A549 (cell line): ENCODE results near the gene LGMN. TPM values are rescaled to one million over a fixed set of nuclear protein-coding genes. Genes with fewer than 3 reads are reported as not detected.

Experiments
- ATAC-seq, 2 experiments: fragments of 200-7000 bp in 1 of 2; fragments of >200 bp in 1 of 2; cut with Nextera tagmentation in 1 of 2; cut with Tn5 transposase in 1 of 2; 3 replicates each; pipeline versions ENCODE4 v1.8.0 to v1.9.1; 2018 to 2020; ENCODE audit warnings: mild to moderate bottlenecking in 1 of 2, moderate library complexity in 1 of 2
- CTCF ChIA-PET: fragments of 300-600 bp; sonication (Branson Sonifier 250); formaldehyde crosslinking; extraction: SDS; loops from one replicate; lab custom pipeline; 2021; ENCODE audit warnings: antibody characterized with exemption, inconsistent platforms; lab: Yijun Ruan, JAX
- POLR2A ChIA-PET: fragments of 350-600 bp; formaldehyde crosslinking; extraction: SDS; loops from one replicate; lab custom pipeline; 2021; ENCODE audit warnings: antibody characterized with exemption, inconsistent platforms; lab: Yijun Ruan, JAX
- DNase-seq, 2 experiments: peaks; one replicate each; pipeline versions ENCODE4 v3.0.0 to v3.0.0-alpha.2; 2011 to 2016; ENCODE audit warnings: low read depth in 1 of 2, low spot score in 1 of 2
- FAIRE-seq: peaks from 2 replicates; lab custom pipeline; 2011; peaks lifted over from hg19 to GRCh38; lab: Jason Lieb, UNC
- H3K27ac ChIP-seq, 2 experiments: fragments of >200 bp; sonication (Bioruptor Twin); formaldehyde crosslinking; 3 replicates each; pipeline ENCODE4 v1.5.1; 2016 to 2017
- H3K4me1 ChIP-seq: fragments of >200 bp; sonication (Bioruptor Twin); formaldehyde crosslinking; 3 replicates; pipeline ENCODE4 v1.6.1; 2016
- H3K4me2 ChIP-seq: fragments of >200 bp; sonication (Bioruptor Twin); formaldehyde crosslinking; 3 replicates; pipeline ENCODE4 v1.6.1; 2016
- H3K4me3 ChIP-seq: fragments of >200 bp; sonication (Bioruptor Twin); formaldehyde crosslinking; 3 replicates; pipeline ENCODE4 v1.5.1; 2016
- H3K9me3 ChIP-seq: fragments of >200 bp; sonication (Bioruptor Twin); formaldehyde crosslinking; 3 replicates; pipeline ENCODE4 v1.6.1; 2016
- BCL3 ChIP-seq: fragments of >200 bp; sonication (Bioruptor Twin); formaldehyde crosslinking; IDR thresholded peaks from 3 replicates; pipeline ENCODE4 v1.6.1; 2016
- CBX8 ChIP-seq: fragments of 200-600 bp; sonication (generic); IDR thresholded peaks from 2 replicates; pipeline ENCODE4 v1.6.1; 2016
- CHD2 ChIP-seq: fragments of 150-350 bp; IDR thresholded peaks from 2 replicates; pipeline ENCODE4 v1.6.1; 2014; ENCODE audit warnings: low read length; ENCODE audit not compliant: partially characterized antibody
- EHF ChIP-seq: fragments of 250-450 bp; sonication (Bioruptor Pico); IDR thresholded peaks from 2 replicates; pipeline ENCODE4 v1.5.0; 2020; ENCODE audit warnings: mild to moderate bottlenecking
- EHMT2 ChIP-seq: fragments of 200-600 bp; sonication (generic); IDR thresholded peaks from 2 replicates; pipeline ENCODE4 v1.6.1; 2016; ENCODE audit warnings: antibody characterized with exemption, low read depth, mild to moderate bottlenecking, moderate library complexity
- ESRRA ChIP-seq: fragments of 150-350 bp; IDR thresholded peaks from 2 replicates; pipeline ENCODE4 v1.6.1; 2014; ENCODE audit warnings: mild to moderate bottlenecking, low read length, borderline replicate concordance
- FOSB ChIP-seq: fragments of 250-450 bp; sonication (Bioruptor Pico); IDR thresholded peaks from 2 replicates; pipeline ENCODE4 v1.5.0; 2020; ENCODE audit warnings: mild to moderate bottlenecking, moderate library complexity
- GATA3 ChIP-seq: IDR thresholded peaks from 2 replicates; pipeline ENCODE4 v1.6.1; 2012; ENCODE audit warnings: borderline replicate concordance
- HOXB13 ChIP-seq: fragments of 250-450 bp; sonication (Bioruptor Pico); IDR thresholded peaks from 2 replicates; pipeline ENCODE4 v1.5.0; 2020; ENCODE audit warnings: low read depth, mild to moderate bottlenecking, moderate library complexity
- JUN ChIP-seq, 2 experiments: fragments of >200 bp; sonication (Bioruptor Twin); formaldehyde crosslinking; IDR thresholded peaks; 2 replicates in 1 of 2; 3 replicates in 1 of 2; pipeline ENCODE4 v1.6.1; 2016 to 2017
- MAZ ChIP-seq: fragments of 150-350 bp; IDR thresholded peaks from 2 replicates; pipeline ENCODE4 v1.6.1; 2014; ENCODE audit warnings: antibody characterized with exemption, low read depth, low read length, borderline replicate concordance
- MYC ChIP-seq: IDR thresholded peaks from 2 replicates; pipeline ENCODE4 v1.6.1; 2012; ENCODE audit warnings: mild to moderate bottlenecking, inconsistent platforms, low read length, improper control_type of control experiment, borderline replicate concordance
- POLR2A ChIP-seq: IDR thresholded peaks from 2 replicates; pipeline ENCODE4 v1.6.1; 2012; ENCODE audit warnings: mild to moderate bottlenecking, low read length
- POLR2AphosphoS2 ChIP-seq: conservative IDR thresholded peaks from 2 replicates; pipeline ENCODE4 v1.6.1; 2012; ENCODE audit warnings: low read length, improper control_type of control experiment, inconsistent platforms
- RARB ChIP-seq: fragments of 250-450 bp; sonication (Bioruptor Pico); IDR thresholded peaks from 2 replicates; pipeline ENCODE4 v1.8.0; 2021; ENCODE audit warnings: mild to moderate bottlenecking, moderate library complexity
- RNF2 ChIP-seq: fragments of 200-600 bp; sonication (generic); IDR thresholded peaks from 2 replicates; pipeline ENCODE4 v1.6.1; 2016; ENCODE audit warnings: low read depth, mild to moderate bottlenecking, antibody characterized with exemption, moderate library complexity, borderline replicate concordance
- SREBF2 ChIP-seq: fragments of 450-650 bp; IDR thresholded peaks from 2 replicates; pipeline ENCODE4 v1.6.1; 2014; ENCODE audit warnings: mild to moderate bottlenecking, moderate library complexity
- TFCP2L1 ChIP-seq: fragments of 250-450 bp; sonication (Bioruptor Pico); IDR thresholded peaks from 2 replicates; pipeline ENCODE4 v1.5.0; 2021; ENCODE audit warnings: mild to moderate bottlenecking
- TP53 ChIP-seq: fragments of 250-450 bp; sonication (Bioruptor Pico); IDR thresholded peaks from 2 replicates; pipeline ENCODE4 v1.5.0; 2021; ENCODE audit warnings: mild to moderate bottlenecking, moderate library complexity
- ZC3H11A ChIP-seq: fragments of 450-650 bp; IDR thresholded peaks from 2 replicates; pipeline ENCODE4 v1.6.1; 2014; ENCODE audit warnings: antibody characterized with exemption, mild to moderate bottlenecking
- ZFP36 ChIP-seq: fragments of 450-650 bp; IDR thresholded peaks from 2 replicates; pipeline ENCODE4 v1.6.1; 2014; ENCODE audit warnings: borderline replicate concordance; ENCODE audit not compliant: partially characterized antibody
- WGBS: methylation state at CpG from one replicate; pipeline ENCODE4 v1.1.6; 2017; ENCODE audit errors: missing lambda C conversion rate; 5-methylcytosine and 5-hydroxymethylcytosine counted together
- polyA plus RNA-seq, 4 experiments: library from polyadenylated mRNA; depleted of rRNA in 3 of 4; stranded (reverse); fragments of >200 nt; fragmentation: RNase III in 1 of 4; extraction: RNeasy Plus Mini Kit Qiagen cat#74134 plus additional on column Dnase treatment in 1 of 4; gene quantifications; 2 replicates in 3 of 4; 3 replicates in 1 of 4; pipeline ENCODE4 v1.2.3, GENCODE V29; 2011 to 2017
- TF ChIP-seq, protein P1 (sequence below): fragments of 250-450 bp; sonication (Bioruptor Pico); IDR thresholded peaks from 2 replicates; pipeline ENCODE4 v1.5.0; 2020; ENCODE audit warnings: low read depth, mild to moderate bottlenecking, moderate library complexity
- TF ChIP-seq, protein P2 (sequence below): IDR thresholded peaks from 2 replicates; pipeline ENCODE4 v1.6.1; 2012; ENCODE audit warnings: low read depth, borderline replicate concordance
- TF ChIP-seq, protein P3 (sequence below): fragments of >200 bp; sonication (Bioruptor Twin); formaldehyde crosslinking; IDR thresholded peaks from 2 replicates; pipeline ENCODE4 v1.6.1; 2016
- TF ChIP-seq, protein P4 (sequence below): fragments of 150-350 bp; IDR thresholded peaks from 2 replicates; pipeline ENCODE4 v1.6.1; 2014; ENCODE audit warnings: low read depth, mild to moderate bottlenecking, low read length

The LGMN gene
- polyA plus RNA-seq, 2 of the 4 experiments (the other 2 are of a cell fraction): 70.4 to 106 TPM

DNA sequence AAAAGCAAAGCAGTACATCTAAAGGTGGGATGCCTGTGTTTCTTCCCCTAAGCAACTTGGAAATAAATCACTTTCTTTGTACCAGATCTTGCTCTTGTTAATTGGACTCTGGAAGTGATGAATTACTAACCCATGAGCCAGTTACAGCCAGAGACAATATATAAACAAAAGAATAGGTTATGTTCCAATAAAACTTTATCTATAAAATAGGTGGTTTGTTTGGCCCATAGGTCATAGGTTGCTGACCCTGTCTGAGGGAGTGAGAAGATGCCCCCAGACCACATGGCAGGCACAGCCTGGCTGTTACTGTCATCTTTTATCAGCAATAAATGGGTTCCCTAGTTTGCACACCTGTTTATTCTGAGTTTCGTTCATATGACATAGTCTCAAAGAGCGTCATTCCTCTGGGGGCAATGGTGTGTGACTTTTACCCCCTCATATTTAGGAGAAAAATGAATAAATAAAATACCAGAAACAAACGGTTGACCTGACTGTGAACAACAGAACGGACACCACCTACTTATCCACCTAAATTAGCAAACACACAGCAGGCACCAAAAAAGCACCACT, 10.7 kb downstream of the LGMN start:
- TF ChIP-seq BCL3: no peak
- TF ChIP-seq, protein P1, sequence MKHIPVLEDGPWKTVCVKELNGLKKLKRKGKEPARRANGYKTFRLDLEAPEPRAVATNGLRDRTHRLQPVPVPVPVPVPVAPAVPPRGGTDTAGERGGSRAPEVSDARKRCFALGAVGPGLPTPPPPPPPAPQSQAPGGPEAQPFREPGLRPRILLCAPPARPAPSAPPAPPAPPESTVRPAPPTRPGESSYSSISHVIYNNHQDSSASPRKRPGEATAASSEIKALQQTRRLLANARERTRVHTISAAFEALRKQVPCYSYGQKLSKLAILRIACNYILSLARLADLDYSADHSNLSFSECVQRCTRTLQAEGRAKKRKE (CRISPR knock-in tag): no peak
- TF ChIP-seq EHMT2: no peak
- no peak for TF ChIP-seq SREBF2
- TF ChIP-seq, protein P2, sequence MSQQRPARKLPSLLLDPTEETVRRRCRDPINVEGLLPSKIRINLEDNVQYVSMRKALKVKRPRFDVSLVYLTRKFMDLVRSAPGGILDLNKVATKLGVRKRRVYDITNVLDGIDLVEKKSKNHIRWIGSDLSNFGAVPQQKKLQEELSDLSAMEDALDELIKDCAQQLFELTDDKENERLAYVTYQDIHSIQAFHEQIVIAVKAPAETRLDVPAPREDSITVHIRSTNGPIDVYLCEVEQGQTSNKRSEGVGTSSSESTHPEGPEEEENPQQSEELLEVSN: no peak
- no peak for TF ChIP-seq ZC3H11A
- TF ChIP-seq, protein P3, sequence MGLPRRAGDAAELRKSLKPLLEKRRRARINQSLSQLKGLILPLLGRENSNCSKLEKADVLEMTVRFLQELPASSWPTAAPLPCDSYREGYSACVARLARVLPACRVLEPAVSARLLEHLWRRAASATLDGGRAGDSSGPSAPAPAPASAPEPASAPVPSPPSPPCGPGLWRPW: no peak
- no peak for TF ChIP-seq EHF (CRISPR knock-in tag)
- no peak for TF ChIP-seq TFCP2L1 (CRISPR knock-in tag)
- TF ChIP-seq TP53: no peak
- TF ChIP-seq MYC: no peak
- no peak for TF ChIP-seq ZFP36
- no peak for TF ChIP-seq ESRRA
- no peak for TF ChIP-seq POLR2A
- no peak for TF ChIP-seq RNF2
- FAIRE-seq (no peak), ATAC-seq (no peak), DNase-seq (no peak)
- H3K9me3 ChIP-seq: no peaks in the 10 kb centered on the region
- no peak overlapping the region for H3K4me3 ChIP-seq
- WGBS: 82% methylated on average over 4 of the region's 4 CpGs
- no peak overlapping the region for H3K27ac ChIP-seq
- ChIA-PET CTCF (no interaction called here), POLR2A (no interaction called here)
- no peak overlapping the region for H3K4me2 ChIP-seq
- H3K4me1 ChIP-seq: peaks cover 12% of the 10 kb centered on the region

DNA sequence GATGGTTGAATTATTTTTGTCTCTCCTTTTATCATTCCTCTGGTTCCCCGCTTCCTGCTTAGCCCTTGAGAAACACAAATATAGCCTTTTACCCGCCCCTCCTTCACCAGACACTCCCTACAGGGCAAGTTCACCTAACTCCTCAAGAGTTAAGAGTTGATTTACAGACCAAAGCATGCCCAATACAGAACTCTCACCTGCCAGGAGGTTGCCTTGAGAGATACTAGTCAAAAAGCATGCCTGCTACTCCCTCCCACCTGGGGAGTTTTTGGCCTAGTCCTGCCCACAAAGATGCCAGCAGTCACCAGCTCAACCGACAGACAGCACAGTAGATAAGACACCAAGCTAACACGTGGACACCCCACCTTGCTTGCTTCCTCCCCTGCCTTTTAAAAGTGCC, 11.2 kb downstream of the LGMN start:
- Histone ChIP-seq H3K4me3 (no peak overlapping the region), H3K4me1 (peaks cover 12% of the 10 kb centered on the region), H3K9me3 (no peaks in the 10 kb centered on the region), H3K27ac (no peak overlapping the region), H3K4me2 (0 out of 3 replicates have a peak overlapping the region, but pooled peaks have one; percentile 14)
- ATAC-seq: no peak
- WGBS: 75% methylated on average over 4 of the region's 4 CpGs
- ChIA-PET POLR2A (interaction anchor here (2.1 kb wide), 1 partner anchor 11 kb away, joined by 8 read pairs; the partner anchor contains the start of gene LGMN), CTCF (no interaction called here)
- no peak for DNase-seq
- FAIRE-seq: no peak
- no peak for TF ChIP-seq EHMT2
- TF ChIP-seq HOXB13: no peak
- TF ChIP-seq CHD2: no peak
- no peak for TF ChIP-seq ZC3H11A
- no peak for TF ChIP-seq MYC
- TF ChIP-seq POLR2AphosphoS2: no peak
- no peak for TF ChIP-seq CBX8
- TF ChIP-seq GATA3: no peak
- TF ChIP-seq BCL3: no peak
- TF ChIP-seq MAZ: no peak
- TF ChIP-seq, protein P4, sequence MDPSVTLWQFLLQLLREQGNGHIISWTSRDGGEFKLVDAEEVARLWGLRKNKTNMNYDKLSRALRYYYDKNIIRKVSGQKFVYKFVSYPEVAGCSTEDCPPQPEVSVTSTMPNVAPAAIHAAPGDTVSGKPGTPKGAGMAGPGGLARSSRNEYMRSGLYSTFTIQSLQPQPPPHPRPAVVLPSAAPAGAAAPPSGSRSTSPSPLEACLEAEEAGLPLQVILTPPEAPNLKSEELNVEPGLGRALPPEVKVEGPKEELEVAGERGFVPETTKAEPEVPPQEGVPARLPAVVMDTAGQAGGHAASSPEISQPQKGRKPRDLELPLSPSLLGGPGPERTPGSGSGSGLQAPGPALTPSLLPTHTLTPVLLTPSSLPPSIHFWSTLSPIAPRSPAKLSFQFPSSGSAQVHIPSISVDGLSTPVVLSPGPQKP: no peak
- no peak for TF ChIP-seq FOSB
- TF ChIP-seq, protein P2: no peak
- TF ChIP-seq RARB (CRISPR knock-in tag): no peak
- no peak for TF ChIP-seq TP53
- TF ChIP-seq JUN (IDR thresholded peaks at IDR 0.05): no peak
- TF ChIP-seq ESRRA: no peak
